Suppressor macrophage treated with lipopolysaccharide for 4 hours (primary cell): Measurements from ENCODE around the gene CFAP45.

Source experiments
- DNase-seq: peaks from one replicate; pipeline ENCODE4 v3.0.0-alpha.2; 2020

The CFAP45 gene

DNA sequence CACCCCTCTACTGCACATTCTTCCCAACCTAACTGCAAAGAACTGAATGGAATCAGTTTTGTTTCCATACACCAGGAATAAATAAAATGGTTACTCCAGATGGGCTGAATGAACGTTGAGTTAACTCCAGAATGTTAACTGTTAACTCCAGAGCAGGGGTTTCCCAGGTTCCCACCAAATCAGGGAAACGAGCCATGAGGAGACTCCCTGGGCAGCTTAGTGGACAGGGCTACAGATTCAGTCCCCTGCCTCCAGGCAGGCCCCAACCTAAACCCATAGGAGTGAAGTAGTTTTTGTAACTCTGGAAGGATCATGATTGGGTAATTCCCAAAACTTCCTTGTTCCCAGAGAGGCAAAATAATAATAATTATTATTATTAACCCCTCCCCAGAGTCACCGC lies 51.6 kb downstream of the CFAP45 start:
- DNase-seq, result no peak

GRCh38 chr1:159847231-159847630 lies 52.7 kb downstream of the CFAP45 start:
- DNase-seq, result no peak

DNA sequence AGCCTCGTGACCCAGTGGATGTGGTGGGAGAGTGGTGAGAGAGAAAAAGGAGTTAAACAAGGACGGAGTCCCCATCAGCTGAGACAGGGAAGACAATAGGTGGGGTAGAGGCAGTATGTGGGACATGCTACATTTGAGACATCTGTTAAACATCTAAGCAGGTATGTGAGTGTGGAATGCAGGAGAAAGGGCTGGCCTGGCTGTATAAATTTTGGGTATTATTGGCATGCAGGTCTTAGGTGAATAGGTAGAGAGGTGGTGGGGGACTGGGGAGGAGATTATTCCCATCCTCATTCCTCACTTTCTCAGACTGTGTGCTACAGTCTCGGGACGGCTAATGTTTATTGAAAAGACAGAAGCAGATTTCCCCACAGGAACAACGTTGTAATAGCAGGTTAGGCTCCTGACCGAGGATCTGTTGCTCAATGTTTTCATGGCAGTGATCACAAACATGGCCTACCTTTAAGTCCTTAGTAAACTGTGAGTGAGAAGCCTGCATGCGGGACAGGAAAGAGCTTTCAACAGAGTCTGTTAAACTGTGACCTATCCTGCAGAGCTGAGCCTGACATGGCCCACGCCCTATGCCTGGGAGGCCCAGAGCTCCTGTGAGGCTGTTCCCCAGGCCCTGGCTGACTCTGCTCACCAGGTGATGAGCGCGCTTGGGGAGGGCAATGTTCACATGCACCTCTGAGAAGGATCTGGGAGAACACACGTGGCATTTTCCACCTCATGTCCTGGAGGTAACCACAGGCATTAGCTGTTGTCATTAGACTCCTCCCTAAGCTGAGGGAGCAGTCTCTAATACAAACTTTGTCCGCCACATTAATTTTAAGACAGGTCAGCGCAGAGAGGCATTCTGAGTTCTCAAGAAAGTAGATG lies 54.0 kb downstream of the CFAP45 start:
- no peak for DNase-seq

DNA sequence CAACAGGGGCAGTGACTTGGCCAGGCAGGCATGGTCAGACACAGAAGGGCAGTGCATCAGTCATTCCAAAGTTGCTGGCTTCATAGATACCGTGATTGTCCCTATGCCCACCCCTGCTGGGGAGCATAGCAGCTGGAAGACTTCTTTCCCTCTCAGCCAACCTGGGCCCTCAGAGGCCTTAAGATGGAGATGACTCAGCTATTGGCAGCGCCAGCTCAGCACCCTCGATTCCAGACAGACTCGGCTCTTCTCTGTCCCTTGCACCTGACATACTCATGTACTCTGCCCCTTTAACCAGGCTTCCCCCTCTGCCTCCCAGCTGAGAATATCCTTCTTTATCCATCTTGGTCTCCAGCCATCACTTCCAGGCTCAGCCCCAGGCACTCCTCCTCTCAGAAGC lies 56.5 kb downstream of the CFAP45 start:
- no peak for DNase-seq

- no peak for DNase-seq
These were observed 58.2 kb downstream of the CFAP45 start for GRCh38 chr1:159841749-159842148.

GRCh38 chr1:159839116-159839849 lies 60.7 kb downstream of the CFAP45 start:
- no peak for DNase-seq

DNA sequence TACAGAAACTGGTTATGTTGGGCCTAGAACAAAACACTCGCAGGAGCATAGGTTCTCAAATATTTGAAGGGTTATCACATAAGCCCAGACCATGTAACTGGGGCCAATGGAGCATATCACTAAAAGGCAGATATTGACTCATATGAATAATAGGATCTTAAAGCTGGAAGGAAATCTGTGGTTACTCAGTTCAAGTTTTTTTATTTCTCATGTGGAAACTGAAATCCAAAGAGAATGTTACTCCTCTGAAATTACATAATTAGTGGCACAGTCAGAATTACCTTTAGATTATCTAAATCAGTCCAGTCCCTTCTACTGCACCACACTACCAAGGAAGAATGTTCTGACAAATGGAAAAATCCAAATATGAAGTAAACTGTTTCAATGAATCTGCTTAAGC lies 61.2 kb downstream of the CFAP45 start:
- peak; percentile 73 for DNase-seq

- DNase-seq, result no peak
These were observed 64.0 kb downstream of the CFAP45 start for GRCh38 chr1:159835862-159836525.

- no peak for DNase-seq
These were observed 64.6 kb downstream of the CFAP45 start for GRCh38 chr1:159835356-159835755.

GRCh38 chr1:159832309-159832708 lies 67.7 kb downstream of the CFAP45 start:
- no peak for DNase-seq

DNA sequence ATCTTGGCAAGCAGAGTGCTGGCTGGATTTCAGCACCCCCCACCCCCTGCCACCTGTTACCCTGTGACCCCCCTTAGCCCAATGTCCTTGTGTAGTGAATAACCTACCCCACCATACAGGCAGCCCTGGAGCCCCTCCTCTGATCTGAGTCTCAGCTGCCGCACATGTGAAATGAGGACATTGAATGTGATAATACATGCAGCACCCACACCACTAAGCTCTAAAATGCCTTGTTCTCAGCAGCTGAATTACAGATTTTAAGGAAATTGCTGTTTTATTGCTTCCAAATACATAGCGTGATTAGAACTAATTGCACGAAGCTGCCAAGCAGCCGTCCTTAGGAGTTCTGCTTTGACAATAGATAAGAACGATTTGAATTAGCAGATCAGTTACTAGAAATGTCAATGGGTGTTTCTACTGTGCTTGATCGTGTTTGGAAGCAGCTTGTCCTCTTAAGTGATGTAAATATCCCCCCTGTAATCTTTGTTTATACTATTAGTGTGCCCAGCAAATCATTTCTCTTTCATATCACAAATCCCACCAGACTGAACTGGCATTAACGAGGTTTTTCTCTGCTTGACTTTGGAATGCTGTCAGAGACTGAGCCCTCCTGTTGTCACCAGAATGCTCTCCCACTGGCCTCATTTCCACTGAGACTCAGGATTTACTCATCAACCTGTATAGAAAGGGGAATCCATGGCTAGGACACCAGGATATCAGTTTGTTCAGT lies 68.4 kb downstream of the CFAP45 start:
- no peak for DNase-seq

GRCh38 chr1:159830722-159831121 lies 69.2 kb downstream of the CFAP45 start:
- peak; percentile 81 for DNase-seq

DNA sequence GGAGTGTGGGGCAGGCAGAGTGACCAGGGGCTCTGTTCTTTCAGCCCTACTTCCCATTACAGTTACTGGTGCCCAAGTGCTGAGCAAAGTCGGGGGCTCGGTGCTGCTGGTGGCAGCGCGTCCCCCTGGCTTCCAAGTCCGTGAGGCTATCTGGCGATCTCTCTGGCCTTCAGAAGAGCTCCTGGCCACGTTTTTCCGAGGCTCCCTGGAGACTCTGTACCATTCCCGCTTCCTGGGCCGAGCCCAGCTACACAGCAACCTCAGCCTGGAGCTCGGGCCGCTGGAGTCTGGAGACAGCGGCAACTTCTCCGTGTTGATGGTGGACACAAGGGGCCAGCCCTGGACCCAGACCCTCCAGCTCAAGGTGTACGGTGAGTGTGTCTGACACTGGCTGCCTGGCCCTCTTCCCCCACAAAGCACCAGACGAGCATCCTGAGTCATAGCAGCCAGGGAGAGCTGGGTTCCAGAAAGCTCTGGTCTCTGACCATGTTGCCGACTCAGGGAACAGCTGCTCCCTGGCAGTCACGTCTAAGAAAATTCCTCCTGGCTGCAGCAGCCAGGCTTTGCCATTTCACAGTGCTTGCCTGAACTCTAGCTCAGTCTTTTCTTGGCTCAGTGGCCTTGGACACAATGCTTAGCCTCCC lies 70.0 kb downstream of the CFAP45 start:
- no peak for DNase-seq

GRCh38 chr1:159829273-159829634 lies 70.7 kb downstream of the CFAP45 start:
- peak; percentile 89 for DNase-seq

DNA sequence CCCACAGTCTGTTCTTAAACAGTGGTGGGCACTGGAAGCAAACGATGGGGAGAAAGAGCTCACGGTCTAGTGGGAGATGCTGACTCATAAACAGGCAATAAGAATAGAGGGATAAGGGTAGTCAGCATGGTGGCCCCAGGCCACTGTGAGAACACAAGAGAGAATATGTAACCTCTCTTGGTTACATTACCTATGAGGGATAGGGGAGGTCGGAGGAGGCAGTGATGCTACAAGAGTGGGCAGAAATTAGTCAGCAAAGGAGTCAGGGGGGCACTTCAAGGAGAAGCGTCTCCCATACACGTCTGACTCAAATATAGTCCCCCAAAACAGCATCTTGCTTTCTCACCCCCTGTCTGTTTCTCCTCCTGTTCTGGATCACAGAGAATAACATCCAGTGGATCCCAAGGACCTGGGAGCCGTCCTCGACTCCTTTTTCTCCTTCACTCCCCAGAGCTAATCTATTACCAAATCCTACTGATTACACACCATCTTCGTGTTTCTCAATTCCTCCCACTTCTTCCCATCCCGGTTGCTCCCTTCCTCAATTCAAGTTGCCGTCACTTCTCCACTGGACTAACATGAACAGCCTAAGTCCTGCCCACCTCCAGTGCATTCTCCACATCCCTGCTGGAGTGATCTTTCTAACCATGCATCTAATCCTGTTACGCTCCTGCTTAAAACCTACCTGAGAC lies 71.2 kb downstream of the CFAP45 start:
- DNase-seq, result peak; percentile 89

GRCh38 chr1:159828176-159828575 lies 71.8 kb downstream of the CFAP45 start:
- no peak for DNase-seq

DNA sequence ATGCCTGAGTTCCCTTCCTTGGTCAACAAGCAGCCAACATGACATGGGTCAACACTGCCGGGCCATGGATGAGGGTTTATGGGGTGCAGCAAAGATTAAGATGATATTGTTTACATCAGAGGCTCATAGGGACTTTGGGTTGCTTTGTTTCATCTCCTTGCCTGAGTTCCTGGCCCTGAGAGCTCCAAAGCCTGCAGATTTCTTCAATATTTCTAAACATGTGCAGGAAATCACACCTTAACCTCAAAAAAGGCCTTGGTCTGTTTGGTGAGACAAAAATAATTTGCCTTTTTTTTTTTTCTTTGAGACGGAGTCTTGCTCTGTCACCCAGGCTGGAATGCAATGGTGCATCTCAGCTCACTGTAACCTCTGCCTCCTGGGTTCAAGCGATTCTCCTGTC lies 72.4 kb downstream of the CFAP45 start:
- DNase-seq, result no peak

DNA sequence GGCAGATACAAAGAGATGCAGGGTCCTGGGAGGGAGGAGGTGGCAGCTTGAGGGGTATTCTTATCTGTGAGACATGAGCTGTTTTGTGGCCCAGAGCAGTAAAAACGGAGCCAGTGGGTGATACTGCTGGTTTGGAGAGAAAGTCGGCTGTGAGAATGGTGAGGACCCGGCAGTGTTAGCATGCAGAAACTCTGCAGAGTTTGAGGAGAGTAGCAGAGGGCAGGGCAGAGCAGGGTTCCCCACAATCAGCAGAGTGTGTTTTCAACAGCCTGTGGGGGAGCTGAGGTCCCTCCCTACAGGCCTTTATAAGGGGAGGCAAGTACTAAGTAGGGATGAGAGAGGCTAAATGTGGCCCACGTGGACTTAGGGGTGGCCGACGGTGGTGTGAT lies 72.9 kb downstream of the CFAP45 start:
- DNase-seq, result no peak

DNA sequence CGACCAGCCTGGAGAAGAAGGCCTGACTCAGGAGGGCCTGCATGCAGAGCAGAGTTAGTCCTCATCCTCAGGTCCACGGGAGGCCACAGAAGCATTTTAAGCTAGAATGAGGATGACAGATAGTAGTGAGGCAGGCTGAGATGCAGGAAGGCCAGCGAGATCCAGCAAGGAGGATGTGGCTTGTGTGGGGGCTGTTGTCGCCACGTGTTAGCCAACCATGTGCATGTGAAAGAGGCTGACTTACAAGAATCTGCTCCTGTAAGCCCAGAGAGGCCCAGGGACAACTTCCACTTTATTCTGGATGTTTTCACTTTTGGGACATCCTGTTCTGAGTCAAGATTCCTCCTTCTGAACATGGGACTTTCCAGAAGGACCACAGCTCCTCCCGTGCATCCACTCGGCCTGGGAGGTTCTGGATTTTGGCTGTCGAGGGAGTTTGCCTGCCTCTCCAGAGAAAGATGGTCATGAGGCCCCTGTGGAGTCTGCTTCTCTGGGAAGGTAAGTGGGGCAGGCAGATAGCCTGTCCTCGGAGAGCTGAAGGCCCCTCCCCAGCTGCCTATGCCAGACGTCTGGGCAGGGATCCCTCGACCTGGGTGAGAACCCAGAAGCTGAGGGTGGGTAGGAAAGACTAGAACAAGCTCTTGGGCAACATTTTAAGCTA lies 73.4 kb downstream of the CFAP45 start, which contains the start of gene SLAMF8:
TSS of gene SLAMF8 (plus strand) at position 433 of the 661 bp plus-strand sequence. CDS start at position 459, 26 bp downstream.
- DNase-seq, result peak; percentile 95

- no peak for DNase-seq
These were observed 74.4 kb downstream of the CFAP45 start for GRCh38 chr1:159825564-159825963.

- no peak for DNase-seq
These were observed 76.6 kb downstream of the CFAP45 start for GRCh38 chr1:159823406-159823805.
